IPS-18c (cell line): ENCODE data around the gene IGFL2.
"Not testable (repeated sequence)": the region's sequence is repeated elsewhere in the genome, so short reads cannot be mapped to it uniquely, and the experiment has no call there.

Experiments
- H3K4me3 ChIP-seq: 2 replicates; pipeline ENCODE4 v1.7.0; 2013; ENCODE audit warnings: low read depth, mild to moderate bottlenecking, low read length, moderate library complexity; ENCODE audit not compliant: insufficient read depth
- H3K9me3 ChIP-seq: one replicate; pipeline ENCODE4 v1.6.1; 2013; ENCODE audit warnings: mild to moderate bottlenecking, low read length, moderate library complexity; ENCODE audit not compliant: control insufficient read depth, insufficient read depth

Gene IGFL2

DNA sequence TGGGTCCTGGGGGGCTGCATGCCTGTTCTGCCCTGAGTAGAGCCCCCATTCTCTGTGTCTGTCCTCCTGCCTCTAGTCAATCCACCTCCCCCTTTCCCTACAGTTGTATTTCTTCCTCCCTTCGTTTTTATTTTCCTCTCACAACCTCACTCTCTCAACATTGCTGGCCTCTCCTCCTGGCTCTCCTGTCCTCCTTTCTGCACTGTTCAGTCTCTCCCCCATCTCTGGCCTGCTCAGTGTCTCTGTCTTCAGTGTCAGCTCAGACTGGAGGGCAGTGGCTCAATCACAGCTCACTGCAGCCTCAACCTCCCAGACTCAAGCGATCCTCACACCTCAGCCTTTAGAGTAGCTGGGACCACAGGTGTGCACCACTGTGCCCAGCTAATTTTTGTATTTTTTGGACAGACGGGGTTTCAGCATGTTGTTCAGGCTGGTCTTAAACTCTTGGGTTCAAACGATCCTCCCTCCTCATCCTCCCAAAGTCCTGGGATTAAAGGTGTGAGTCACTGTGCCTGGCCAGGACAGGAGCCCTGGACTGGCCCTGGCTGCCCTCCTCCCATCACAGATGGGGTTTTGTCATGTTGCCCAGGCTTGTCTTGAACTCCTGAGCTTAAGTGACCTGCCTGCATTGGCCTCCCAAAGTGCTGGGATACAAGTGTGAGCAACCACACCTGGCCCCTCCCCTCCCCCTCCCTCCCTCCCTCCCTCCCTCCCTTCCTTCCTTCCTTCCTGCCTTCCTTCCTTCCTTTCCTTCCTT, 49.5 kb downstream of the IGFL2 start:
- no peak overlapping the region for H3K4me3 ChIP-seq

DNA sequence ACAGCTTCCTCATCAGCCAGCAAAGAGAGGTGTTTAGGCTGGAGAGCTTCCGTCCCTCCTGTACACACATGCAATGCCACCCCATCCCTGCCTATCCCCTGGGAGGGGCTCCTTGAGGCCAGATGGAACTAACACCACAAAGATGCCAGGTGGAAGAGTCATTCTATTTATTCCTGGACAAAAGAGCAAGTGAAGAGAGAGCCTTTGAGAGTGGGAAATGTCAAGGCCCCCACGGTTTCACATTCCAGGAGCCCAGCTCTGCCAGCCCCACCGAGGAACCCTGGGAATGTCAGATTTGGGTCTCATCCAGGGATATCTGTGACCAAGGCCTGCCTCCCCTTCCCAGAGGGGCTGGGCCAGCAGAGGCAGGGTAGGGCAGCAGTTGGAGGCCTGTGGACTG, 50.7 kb downstream of the IGFL2 start:
- Histone ChIP-seq H3K4me3 (no peak overlapping the region), H3K9me3 (peaks cover 2% of the 10 kb centered on the region)

More for the DNA sequence above, 49.5 kb downstream of the IGFL2 start:
- peaks cover 2% of the 10 kb centered on the region for H3K9me3 ChIP-seq

DNA sequence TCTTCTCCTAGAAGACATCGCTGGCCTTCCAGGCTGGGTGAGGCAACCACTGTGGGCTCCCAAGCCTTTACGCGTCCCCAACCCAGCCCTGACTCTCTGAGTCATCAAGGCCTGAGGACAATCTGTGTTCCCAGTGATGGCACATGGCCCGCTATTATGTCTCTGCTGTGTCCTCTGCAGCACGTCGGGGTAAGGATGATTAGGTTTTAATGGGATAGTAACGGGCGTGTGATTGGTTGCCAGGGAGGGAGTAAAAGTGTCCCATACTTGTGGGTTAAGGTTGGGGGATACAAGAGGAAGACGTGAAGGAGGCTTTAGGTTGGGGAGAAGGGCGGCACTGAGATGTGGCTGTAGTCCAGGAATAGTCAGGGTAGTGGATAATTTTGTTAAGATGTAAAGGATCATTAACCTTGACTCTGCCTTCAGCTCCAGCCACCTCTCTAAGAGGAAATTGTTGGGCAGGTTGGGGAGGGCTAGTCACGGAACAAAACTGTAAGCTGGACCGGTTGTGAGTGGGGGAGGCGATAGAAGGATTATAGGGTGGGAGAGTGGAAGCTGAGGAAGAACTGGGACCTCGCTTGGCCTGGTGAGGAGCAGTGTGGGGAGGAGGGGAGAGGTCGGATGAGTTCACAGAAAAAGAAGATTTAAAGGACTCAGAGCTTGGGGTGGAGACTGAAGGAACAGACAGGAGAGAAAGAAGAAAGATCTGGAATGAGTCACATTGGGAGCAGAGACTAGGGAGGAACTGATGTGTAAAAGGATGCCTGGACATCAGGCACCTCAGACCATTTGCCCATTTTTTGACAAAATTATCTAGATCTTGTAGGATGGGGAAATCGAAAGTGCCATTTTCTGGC, 53.6 kb downstream of the IGFL2 start:
- Histone ChIP-seq H3K9me3 (peaks cover 4% of the 10 kb centered on the region), H3K4me3 (no peak overlapping the region)

DNA sequence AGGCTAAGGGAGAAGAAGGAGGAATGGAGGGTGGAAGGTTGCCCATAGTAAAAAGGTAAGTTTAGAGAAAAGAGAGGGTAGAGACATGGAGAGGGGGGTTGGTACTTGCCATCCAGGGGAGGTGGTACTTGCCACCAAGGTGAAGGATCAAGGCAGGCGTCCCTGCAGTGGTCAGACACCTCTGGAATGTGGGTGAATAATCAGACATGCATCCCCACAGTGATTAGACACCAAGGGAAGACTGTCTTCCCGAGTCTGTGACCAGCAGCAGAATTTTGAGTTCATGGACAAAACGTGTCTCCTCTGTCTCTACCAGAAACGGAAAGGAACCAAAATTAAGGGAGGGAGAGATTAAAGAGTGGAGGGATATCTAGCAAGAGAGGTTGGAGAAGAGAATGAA, 54.4 kb downstream of the IGFL2 start:
- no peak overlapping the region for H3K4me3 ChIP-seq
- H3K9me3 ChIP-seq = peaks cover 4% of the 10 kb centered on the region

DNA sequence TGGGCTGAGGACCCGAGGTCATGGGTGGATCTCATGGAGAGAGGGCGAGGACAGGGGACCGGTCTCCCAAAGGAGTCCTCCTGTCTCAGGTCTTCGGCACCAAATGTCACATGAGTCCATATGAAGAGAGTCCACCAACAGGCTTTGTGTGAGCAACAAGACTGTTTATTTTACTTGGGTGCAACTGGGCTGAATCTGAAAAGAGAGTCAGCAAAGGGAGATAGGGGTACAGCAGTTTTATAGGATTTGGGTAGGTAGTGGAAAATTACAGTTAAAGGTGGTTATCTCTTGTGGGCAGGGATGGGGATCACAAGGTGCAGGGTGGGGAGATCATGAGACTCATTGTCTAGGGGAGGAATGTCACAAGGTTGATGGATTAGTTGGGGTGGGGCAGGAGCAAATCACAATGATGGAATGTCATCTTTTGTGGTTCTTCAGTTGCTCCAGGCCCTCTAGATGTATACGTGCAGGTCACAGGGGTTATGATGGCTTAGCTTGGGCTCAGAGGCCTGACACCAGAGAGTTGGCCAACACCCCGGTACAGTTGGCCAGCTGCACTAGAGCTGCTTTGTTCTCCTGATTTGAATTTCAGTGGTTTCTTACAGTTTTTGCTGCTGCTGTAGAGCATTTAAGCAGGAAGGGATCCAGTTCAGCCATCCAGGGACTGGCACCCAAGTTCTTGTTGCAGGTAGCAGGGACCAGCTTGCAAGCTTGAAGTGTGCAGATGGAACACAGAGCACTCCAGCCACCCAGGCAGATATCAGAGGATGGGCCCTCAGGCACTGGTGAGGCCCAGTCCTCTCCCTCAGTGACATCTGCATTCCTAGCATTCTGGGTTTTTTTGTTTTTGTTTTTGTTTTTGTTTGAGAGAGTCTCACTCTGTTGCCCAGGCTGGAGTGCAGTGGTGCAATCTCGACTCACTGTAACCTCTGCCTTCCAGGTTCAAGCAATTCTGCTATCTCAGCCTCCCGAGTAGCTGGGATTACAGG, 55.1 kb downstream of the IGFL2 start:
- Histone ChIP-seq H3K4me3 (no peak overlapping the region), H3K9me3 (peaks cover 4% of the 10 kb centered on the region)

DNA sequence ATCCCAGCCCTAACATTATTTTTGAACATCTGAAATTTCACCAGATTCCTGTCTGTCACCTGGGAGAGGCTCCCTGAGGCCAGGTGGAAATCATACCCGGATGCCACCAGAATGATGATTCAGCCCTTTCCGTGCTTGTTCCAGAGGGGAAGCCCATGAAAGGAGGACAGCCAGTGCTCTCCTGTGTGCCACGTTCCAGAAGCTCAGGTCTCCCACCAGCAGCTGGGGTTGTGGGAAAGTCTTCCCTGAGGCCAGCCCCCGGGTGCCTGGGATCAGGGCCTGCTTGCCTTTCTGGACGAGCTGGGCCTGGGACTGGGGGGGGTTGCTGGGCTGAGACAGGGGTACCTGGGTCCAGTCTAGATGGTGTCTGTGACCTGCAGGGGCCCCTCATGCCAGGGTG, 56.0 kb downstream of the IGFL2 start:
- Histone ChIP-seq H3K4me3 (no peak overlapping the region), H3K9me3 (peaks cover 4% of the 10 kb centered on the region)

DNA sequence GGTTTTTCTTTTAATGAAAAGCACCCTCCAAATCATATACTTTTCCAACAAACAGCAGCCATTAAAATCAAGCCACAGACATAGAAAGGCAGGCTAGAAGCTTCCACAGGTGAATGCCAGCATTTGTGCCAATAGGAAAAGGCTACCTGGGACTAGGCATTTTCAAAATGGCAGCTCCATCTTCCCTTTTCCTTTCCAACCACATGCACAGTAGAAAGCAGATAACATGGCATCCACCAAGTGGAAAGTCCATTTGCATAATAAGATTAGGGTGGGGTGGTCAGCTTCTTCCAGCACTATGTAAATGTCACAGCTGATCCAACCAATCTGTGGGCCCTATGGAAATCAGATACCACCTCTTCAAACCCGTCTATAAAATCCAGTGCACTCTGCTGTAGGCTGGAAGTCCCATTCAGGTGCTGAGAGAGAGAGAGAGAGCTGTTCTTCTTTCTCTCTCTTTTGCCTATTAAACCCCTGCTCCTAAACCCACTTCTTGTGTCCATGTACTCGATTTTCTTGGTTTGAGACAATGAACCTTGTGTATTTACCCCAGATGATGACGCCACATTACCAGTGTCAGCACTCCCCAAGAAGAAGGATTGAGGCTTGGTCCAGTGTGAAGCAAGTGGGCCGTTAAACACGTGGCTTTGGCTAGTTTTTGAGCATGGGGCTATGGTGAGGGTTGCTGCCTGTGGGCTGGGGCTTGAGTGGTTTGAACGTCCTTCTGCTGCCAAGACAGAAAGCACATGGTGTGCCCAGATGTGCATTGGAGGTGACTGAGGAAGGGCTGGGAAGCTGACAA, 57.3 kb downstream of the IGFL2 start:
- Histone ChIP-seq H3K9me3 (peaks cover 4% of the 10 kb centered on the region), H3K4me3 (no peak overlapping the region)

DNA sequence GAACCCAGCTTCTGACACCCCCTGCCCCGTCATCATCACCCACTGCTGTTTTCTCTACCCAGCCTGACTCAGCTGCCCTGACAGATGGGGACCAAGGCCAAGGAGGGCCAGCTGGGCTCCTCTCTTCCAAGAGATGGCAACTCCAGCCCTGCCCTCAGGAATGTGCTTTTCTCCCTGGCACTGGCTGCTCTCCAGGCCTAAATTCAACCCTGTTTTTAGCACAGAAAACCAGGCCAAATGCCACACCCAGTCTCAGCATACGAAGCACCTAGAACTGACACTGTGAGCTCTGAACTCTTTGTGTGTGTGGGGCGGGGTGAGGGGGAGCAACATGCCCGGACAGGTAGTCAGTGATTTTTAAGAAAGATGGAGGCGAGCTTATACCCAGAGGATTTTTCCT, 58.1 kb downstream of the IGFL2 start:
- Histone ChIP-seq H3K9me3 (peaks cover 4% of the 10 kb centered on the region), H3K4me3 (no peak overlapping the region)

DNA sequence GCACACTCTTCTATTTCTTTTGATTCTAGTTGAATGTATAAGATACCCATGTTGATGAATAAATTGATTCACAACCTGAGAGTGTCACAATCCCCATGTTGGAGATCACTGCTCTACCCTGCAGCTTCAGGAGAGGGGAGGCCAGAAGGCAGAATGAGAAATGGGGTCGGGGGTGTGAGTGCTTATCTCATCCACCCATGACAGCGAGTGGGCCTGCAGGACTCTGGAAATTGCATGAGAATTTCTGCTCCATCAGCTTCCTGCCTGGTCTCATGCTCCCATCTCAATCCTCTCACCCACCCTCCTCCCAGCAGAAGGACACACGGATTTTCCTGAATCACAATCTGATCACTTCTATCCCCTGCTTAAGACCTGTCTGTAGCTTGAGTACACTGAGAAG, 58.6 kb downstream of the IGFL2 start:
- Histone ChIP-seq H3K4me3 (no peak overlapping the region), H3K9me3 (peaks cover 2% of the 10 kb centered on the region)

DNA sequence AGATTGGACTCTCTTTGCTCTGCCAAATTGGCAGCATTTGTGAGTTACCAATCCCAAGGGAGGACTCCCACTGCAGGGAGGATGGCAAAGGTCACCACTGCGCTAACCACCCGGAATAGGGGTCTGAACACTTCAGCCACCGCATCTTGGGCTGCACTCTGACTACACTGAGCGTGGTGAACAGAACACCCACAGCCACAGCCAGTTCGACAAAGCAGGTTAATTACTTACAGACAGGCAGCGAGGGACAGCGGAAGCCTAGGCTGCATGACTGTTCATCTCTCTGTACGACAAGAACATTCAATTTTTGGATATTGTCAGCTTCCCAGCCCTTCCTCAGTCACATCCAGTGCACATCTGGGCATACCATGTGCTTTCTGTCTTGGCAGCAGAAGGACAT, 59.8 kb downstream of the IGFL2 start:
- H3K9me3 ChIP-seq, H3K4me3 ChIP-seq: not testable (repeated sequence)

DNA sequence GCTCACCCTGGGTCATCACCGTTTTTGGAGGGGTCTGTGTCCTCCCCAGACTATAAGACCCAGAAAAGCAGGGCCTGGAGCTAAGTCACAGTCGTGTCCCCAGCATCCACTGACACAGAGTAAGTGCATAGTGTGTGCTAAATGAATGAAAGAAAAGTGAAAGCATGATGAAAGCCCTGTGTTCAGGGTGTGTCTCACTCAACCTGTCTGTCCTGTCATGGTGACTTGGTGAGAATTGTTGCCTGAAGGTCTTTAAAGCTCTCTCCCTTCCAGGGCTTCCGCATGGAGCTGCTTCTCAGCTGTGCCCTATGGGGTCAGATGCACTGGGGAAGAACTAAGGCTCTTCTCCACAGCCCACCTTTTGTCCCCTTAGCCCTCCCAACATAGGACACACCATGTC, 61.0 kb downstream of the IGFL2 start:
- peaks cover 2% of the 10 kb centered on the region for H3K9me3 ChIP-seq

DNA sequence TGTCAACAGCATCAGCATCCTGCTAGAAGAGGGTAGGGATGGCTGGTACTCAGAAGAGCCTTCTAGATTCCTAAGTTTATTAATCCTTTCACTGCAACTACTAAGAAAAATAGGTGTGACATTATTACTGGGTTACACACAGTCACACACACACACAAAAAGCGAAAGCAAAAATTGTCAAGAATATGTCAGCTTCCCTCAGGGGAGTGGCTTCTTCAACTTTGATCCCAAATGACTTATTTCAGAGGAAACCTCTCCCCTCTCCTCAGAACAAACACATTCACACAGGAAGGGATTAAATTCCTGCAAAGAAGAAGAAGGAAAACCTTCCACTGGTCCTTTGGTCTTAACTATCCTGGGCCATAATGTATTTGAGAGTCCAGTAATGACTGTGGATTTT, 61.4 kb downstream of the IGFL2 start:
- Histone ChIP-seq H3K4me3 (no peak overlapping the region), H3K9me3 (peaks cover 2% of the 10 kb centered on the region)

More for the DNA sequence above, 61.0 kb downstream of the IGFL2 start:
- H3K4me3 ChIP-seq = no peak overlapping the region

DNA sequence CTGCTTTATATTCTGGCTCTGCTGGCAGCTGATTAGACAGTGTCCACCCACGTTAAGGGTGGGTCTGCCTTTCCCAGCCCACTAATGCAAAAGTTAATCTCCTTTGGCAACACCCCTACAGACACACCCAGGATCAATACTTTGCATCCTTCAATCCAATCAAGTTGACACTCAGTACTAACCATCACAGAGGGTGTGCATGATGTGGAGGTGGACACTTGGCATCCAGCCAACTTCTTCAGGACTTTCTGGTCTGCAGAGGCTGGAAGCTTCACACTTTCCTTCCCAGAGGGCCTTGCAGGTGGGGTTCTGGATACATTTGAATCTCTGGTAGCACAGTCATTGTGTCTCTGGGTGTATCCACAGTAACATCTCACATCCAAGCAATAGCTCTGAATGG, 62.6 kb downstream of the IGFL2 start:
- peaks cover 2% of the 10 kb centered on the region for H3K9me3 ChIP-seq

More for the DNA sequence above, 62.6 kb downstream of the IGFL2 start:
- H3K4me3 ChIP-seq = no peak overlapping the region
